NCI-H2029 treated with DMSO at 0.1 percent for 48 hours (cell line): ENCODE data around the gene CTDP1.
"Not testable (repeated sequence)": the region's sequence is repeated elsewhere in the genome, so short reads cannot be mapped to it uniquely, and the experiment has no call there.

Experiments
- DNase-seq: peaks from one replicate; lab custom pipeline; 2025; lab: John Stamatoyannopoulos, UW

The CTDP1 gene

DNA sequence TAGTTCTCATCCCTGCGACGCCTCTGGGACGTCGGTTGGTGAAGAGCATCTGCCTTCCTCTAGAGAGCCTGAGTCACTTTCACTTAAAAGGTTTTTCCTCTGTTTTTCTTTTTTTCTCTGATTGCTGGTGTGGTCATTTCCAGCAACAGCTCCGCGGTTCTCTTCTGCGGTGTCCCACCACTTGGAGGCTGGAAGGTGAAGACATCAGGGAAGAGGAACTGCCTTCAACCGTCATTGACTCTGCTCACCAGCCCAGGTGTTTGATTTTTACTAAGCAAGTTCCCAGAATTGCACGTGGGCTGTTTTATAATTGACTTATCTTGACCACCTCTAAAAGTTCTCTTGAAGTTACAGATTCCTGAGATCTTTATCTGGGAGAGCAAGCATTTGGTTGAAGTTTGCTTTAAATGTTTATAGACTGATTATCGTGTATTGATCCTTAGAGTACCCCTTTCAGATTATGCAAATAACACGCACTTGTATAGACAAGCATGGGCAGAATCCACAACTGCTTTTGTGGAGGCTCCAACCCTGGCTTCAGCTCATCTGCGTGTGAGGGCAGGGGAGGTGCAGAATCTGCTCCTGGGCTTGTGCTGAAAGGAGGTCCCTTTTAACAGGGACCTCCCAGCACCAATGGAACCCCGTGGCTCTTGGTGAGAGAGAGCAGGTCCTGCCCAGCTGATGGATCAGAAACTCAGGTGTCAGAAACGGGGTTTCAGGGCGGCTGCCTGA lies 3.5 kb downstream of the CTDP1 start:
- DNase-seq: no peak

DNA sequence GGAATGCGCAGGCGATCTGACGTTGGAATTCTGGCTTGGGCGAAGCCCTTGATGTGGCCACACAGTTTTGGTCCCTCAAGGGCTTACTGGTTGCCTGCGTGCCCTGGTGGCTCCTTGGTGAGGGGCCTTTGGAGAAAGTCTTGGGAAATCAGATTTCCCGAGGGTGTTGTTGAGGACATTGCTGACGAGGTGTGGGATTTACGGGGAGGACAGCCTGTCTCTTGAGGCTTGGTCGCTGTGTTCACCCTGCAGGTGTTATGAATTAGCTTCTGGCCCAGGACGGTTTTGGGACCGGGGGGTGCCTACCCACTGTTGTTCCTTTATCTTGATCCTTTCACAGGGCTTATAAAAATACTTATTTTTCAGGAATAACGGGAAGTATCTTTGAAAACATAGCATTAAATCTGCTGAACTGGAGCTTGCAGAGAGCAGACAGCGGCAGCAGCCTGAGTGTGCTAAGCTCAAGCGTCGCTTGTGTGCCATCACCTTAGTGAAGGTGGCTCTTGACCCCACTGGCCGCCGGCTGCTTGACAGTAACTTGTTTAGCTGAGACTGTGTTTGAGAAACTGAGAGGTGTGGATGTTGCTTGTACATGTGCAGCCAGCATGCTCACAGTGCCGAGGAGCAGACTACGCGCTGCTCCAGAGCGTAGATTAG lies 4.2 kb downstream of the CTDP1 start:
- DNase-seq: no peak

DNA sequence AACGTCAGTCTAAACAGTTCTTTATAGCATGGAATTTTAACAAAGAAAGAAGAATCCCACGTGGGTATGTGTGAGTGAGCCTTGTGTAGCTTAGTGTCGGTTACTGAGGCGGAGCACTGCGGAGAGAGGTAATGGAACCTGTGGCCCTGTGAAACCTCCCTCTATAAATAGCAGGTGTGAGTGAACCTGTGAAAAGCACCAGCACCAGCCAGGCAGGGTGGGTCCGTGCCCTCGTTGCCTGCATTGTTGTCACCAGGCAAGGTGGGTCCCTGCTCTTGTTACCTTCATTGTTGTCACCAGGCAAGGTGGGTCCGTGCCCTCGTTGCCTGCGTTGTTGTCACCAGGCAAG lies 4.7 kb downstream of the CTDP1 start:
- no peak for DNase-seq

DNA sequence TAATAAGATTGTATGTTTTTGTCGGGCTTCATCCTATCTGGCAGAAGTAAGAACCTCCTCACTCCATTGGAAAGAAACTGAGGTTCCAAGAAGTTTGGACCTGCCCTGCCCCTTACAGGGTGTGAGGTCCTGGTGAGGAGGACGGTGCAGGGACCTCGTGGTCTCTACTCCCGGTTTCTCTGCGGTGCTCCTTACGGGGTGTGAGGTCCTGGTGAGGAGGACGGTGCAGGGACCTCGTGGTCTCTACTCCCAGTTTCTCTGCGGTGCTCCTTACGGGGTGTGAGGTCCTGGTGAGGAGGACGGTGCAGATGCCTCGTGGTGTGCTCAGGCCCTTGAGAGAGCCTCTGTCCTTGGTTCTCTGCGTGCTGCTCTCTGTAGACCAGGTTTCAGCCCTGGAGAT lies 5.2 kb downstream of the CTDP1 start:
- DNase-seq: no peak

DNA sequence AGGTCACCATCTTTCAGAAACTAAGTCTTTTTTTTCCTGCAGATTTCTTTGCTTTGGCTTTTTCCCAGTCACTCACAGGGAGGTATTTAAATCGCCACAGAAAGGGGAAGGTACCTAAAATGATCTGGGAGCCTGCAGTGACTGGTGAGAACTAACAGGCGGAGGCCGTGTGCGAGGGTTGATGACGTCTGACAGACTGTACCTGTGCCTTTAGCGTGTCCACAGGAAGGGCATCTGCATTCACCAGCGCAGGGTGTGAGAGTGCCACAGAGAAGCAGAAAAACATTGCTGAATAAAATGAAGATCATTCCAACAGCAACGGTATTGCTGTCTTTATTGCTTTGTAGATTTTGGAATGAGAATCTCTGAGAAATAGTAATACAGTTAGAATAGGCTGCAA lies 5.7 kb downstream of the CTDP1 start:
- DNase-seq: no peak

DNA sequence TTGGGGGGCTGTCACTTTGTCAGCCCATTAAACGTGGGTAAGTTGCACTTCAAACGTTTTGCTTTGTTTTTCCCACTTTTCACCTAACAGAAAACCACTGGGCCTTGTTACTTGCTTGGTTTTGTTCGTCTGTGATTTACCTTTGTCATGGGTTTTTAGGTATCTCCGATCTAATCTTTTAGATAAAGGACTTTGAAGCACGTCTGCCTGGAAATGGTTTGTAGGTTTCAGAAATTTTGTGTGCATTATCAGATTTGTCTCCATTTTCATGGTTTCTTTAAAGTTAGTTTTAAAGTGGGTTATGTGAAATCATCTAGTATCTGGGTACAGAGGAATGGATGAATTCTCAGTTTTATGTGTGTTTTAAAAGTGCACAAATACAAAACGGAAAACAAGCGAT lies 6.4 kb downstream of the CTDP1 start:
- DNase-seq: no peak

DNA sequence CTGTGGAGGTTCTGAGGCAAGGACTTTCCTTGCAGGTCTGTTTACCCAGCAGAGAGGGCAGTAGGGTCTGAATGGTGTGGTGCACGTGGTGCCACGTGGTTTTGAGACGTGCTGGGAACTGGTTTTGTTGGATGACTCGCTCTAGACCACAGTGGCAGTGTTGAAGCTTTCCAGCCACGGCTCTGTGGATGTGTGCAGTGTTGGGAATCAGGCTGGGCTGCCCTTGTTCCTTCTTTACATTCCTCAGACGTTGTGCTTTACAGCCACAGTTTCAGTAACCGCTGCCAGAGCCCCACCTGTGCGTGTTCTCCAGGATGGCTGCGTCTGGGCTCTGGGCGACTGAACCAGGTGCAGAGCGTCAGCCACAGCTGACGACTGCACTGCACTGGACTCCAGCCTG lies 8.2 kb downstream of the CTDP1 start:
- DNase-seq: no peak

DNA sequence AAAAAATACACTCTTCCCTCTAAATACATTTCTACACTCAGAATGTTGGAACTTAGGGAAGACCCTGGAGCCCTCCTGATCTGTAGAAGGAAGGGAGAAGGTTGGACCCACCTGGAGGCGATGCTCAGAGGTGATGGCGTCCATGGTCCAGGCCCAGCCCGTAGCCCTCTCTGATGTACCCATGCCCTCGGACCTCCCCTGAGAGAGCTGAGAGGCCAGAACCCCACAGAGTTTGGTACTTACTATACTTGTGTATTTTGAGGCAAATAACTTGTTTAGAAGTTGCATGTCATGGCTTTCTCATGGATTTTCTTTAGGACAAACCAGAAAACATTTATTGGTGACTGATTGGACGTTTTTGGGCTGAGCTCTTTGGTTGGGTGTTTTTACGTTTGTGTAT lies 10.5 kb downstream of the CTDP1 start:
- no peak for DNase-seq

DNA sequence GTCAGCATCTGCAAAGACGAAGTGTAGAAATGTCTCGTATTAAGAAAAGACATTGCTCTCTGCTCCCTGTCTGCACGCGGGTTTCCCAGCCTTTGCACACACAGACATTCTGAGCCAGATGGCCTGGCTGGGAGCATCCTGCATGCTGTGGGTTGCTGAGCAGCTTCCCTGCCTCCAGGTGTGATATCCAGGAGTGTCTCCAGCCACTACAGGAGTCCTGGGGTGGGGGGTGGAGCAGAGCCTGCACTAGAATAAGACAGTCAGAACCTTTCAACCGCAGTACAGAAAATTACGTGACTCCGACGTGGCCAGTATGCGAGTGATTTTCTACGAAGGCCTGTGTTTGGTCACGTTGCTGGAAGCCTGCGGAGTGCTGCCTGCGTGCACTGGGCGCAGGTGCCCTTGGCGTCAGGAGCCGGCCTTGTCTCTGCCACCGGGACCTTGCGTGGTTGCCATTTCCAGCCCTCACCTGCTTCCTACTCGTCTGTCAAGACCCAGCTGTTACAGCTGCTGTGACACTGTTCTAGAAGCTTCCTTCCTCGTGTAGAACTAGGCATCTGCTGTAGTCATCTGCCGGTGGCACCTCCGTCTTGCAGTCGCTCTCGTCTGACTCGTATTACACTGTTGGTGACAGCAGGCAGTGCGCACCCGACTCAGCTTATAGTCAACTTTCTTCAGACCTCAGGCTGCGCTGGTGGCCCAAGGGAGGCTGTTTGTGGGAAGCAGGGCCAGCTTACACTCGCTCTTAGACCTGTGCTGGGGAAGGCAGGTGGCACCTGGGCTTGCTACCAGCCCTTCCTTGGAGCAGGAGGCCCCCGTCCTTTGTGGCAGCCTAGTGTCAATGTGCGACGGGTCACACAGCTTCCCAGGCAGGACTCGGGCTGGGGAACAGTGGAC lies 11.2 kb downstream of the CTDP1 start:
- no peak for DNase-seq

DNA sequence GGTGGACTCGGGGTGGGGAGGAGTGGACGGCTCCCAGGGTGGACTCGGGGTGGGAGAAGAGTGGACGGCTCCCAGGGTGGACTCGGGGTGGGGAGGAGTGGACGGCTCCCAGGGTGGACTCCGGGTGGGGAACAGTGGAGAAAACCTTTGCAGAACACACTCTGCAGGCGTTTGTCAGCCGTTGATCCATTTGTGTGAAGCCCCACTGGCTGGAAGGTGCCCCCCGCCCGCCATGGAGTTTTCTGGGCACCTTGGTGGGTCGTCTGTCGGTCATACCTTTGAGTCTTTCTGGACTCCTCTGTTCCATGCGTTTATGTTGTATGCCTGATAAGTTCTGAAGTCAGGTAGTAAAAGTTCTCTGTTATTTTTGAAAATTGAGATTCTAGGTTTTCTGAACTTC lies 12.5 kb downstream of the CTDP1 start:
- no peak for DNase-seq

DNA sequence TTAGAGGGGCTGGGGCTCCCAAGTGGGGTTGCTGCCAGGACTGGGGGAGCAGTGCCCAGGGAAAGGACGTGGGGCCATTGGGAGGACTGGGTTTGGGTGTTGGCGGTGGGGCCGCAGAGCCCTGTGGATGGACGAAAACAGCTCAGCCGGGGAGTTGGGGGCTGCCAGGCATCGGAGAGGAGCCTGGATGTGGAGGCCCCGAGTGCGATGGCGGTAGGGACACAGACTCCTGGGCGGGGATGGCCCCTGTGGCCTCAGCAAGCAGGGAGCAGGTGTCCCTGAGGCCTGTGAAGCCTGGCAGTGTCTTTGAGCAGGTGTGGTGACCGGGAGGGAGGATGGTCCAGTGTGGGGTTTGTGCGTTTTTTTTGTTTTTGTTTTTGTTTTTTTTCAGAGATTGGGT lies 13.3 kb downstream of the CTDP1 start:
- DNase-seq: no peak

DNA sequence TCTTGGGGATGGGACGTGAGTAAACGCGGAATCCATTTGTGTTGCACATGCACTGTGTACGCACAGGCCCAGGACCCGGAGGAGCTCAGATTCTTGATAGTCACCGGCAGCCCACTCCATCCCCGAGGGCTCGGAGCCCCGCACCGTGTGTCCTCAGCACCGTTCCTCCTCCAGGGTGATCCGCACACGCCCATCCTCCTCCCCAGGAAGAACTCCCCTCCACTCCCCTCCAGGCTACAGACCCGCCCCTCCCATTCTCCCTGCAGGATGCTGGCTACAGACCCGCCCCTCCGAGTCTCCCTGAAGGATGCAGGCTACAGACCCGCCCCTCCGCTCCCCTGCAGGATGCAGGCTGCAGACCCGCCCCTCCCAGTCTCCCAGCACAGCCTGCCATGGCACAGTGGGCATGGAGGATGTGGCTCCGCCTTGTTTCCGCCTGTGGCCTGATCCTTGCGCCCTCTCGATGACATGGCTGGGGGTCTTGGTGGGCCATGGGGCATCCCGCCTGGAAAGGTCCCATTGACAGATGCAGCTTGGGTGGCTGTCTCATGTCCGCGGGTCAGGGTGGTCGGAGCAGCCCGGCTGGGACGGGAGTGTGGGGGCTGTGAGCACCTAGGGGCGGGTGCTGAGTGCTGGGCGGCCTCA lies 14.1 kb downstream of the CTDP1 start:
- DNase-seq: no peak

DNA sequence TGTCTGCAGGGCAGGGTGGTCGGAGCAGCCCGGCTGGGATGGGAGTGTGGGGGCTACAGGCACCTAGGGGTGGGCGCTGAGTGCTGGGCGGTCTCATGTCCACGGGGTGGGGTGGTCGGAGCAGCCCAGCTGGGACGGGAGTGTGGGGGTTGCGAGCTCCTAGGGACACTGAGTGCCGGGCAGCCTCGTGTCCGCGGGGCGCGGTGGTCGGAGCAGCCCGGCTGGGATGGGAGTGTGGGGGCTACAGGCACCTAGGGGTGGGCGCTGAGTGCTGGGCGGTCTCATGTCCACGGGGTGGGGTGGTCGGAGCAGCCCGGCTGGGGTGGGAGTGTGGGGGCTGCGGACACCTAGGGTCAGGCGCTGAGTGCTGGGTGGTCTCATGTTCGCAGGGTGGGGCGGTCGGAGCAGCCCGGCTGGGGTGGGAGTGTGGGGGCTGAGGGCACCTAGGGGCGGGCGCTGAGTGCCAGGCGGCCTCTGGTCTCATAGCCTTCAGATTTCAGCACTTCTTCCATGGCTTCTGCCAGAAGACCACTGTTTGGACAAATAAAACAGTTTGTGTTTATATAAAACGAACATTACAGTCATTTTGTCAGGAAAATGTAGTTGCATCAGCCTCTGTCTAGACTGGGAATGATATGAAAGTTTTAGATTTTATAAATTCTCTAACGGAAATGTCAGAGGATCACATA lies 14.7 kb downstream of the CTDP1 start:
- DNase-seq: not testable (repeated sequence)

DNA sequence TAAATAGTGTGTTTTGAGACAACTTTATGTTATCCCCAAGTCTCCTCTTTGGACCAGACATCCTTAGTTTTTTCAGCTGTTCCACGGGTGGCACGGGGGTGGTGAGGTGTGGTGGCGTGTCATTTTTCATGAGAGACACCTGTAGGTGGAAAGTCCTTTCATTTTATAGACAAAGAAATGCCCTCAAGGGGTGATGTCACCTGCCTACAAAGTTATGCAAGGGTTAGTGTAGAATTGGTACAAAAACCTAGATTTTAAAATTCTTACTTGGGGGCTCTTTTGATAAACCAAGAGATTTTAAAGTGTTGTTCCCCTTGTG lies 15.3 kb downstream of the CTDP1 start:
- no peak for DNase-seq

DNA sequence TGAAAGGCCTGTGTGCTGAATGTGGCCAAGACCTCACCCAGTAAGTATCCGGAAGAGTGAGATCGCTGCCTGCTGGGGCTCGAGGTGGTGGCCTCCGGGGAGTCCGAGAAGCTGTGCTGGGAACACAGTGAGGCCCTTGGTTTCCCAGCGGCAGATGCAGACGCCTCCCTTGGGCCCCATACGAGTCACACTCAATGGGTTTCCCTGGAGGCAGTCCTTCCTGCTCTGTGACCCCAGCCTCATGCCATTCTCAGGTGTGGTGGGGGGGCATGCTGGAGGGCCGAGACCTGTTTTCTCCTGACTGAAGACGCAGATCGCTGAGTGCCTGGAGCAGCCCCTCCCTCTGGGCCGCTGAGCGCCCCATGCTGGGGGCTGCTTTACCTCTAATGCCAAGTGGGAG lies 15.7 kb downstream of the CTDP1 start:
- no peak for DNase-seq

DNA sequence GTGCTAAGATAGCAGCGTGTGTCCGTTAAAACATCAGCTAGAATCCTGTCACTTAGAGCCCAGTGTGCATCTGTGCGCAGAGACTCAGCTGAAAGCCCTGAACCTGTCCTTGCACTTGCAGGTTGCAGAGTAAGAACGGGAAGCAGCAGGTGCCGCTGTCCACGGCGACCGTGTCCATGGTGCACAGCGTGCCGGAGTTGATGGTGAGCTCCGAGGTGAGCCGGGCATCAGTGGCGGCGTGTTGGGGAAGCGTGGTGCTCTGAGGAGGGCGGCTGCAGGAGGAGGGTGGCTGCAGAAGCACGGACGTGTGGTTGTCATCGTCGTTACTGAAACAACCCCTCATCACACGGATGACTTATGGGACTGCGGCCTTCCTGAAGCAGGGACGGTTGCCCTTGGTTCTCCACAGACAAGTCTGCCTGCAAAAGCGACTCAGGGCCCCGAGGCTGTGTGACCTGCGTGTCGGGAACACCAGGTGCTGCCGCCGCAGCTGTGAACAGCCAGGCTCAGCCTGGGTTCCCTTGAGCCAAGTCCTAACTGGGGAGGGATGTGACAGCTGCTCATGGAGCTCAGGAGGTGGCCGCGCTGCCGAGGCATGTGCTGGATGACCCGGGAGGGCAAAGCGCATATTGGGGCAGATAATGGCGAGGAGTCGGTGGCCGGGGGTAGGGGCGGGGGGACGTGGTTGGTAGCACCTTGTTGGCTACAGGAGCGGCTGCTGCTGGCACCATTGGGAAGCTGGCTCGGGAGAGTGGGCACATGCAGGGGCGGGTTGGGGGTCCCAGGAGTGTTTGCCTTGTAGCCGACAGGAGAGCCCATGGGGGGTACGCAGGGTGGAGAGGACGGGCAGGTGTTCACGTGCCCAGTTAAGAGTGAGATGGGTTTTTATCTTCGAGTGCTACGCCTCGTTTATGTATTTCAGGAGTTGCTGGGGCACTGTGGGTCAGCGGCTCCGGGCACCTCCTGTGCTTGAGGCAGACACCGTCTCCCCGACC lies 16.6 kb downstream of the CTDP1 start:
- DNase-seq: no peak

DNA sequence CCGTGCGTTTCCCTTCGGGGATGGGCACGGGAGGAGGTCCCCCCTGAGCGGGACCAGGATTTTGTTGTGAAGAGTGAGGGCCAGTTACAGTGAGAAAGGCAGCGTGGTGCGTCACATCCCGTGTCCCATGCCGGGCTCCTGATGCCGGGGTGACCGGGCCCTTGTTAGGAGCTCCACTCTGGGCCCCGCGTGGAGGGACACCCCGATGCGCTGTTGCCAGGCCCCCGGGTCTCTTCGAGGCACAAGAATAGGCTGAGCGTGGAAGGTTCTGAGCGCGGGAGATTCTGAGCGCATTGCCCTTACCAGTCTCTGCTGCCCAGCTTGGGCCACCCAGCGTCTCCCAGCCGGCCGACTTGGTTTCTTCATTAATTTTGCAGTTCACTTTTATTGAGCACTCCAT lies 17.6 kb downstream of the CTDP1 start:
- no peak for DNase-seq

DNA sequence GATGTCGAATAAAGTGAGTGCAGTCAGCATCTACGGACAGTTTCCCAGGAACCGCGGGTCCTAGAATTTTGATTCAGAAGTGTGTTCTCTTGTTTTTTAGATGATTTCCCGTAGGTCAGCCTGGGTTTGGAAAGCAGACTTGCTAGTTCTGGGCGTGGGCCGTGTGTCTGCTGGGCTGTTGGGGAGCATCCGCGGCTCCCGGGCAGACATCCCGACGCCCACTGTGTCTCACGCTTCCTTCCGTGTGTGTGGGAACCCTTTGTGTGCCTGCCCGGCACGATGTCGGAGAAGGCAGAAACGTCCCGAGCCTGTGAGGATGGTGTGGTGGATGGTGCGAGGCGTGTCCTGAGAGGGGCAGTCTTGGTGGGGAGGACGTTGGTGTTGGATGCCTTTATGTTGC lies 18.4 kb downstream of the CTDP1 start:
- no peak for DNase-seq

DNA sequence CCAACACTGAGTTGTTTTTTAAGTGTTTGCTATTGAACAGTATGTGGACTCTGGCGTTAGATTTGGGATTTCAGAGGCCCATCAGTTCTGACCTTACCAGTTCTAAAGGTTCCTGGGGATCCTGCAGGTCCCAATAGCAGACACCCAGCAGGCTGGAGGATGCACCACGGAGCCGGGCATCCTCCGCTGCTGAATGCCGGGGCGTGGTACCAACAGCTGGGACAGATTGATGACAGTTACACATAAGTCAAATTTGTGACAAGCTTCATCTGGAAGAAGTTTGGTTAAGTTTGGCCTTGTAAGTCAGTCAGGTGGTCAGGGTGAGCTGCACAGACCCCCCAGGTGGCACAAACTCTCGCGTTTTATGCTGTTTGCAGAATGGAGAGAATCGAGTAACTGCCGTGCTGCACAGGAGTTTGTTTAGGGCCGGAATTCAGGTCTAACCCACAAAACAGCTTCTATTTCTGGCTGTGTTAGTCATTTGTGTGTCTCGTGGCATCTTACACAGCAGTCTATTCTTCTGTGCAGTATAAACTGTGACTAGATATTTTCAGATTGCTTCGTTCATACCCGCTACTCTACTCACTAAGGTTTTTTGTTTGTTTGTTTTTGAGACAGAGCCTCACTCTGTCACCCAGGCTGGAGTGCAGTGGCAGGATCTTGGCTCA lies 19.2 kb downstream of the CTDP1 start:
- no peak for DNase-seq

DNA sequence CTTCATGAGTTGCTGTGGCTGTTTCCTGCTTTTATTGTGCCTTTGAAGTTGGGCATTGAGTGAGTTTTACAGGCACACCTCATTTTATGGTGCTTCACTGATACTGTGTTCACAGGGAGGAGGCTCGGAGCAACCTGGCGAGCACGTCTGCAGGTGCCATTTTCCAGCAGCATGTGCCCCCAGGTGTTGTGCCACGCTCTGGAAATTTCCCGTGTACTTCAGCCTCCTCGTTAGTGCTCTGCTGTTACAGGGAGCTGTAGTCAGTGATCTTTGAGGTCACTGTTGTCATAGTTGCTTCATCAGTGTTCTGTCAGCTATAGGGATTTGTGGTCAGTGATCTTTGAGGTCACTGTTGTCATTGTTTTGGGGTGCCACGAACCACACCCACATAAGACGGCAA lies 20.1 kb downstream of the CTDP1 start:
- no peak for DNase-seq
